ELF-1 (cell line): ENCODE data around the gene TDRD5.
A peak's percentile ranks its signal among the peaks of the same experiment; 100 is the strongest.

ENCODE experiments used
- DNase-seq: peaks from one replicate; pipeline ENCODE4 v3.0.0-alpha.2; 2016; ENCODE audit warnings: low read depth, low spot score

TDRD5 gene

GRCh38 chr1:179591592-179592580, at the start of gene TDRD5:
TSS of gene TDRD5 (plus strand) at chr1:179591832. CDS start at chr1:179592616, 784 bp downstream.
- peak; percentile 76 for DNase-seq

- DNase-seq: no peak
Observed at GRCh38 chr1:179545321-179545720, 46.3 kb upstream of the TDRD5 start.

- DNase-seq: no peak
Observed at GRCh38 chr1:179547021-179547535, 44.6 kb upstream of the TDRD5 start.

- no peak for DNase-seq
Observed at GRCh38 chr1:179548666-179549367, 42.8 kb upstream of the TDRD5 start.

- DNase-seq: no peak
Observed at GRCh38 chr1:179549368-179549700, 42.3 kb upstream of the TDRD5 start.

GRCh38 chr1:179550746-179551682, 40.6 kb upstream of the TDRD5 start:
- peak; percentile 30 for DNase-seq

- DNase-seq: no peak
Observed at GRCh38 chr1:179554427-179554826, 37.2 kb upstream of the TDRD5 start.

GRCh38 chr1:179558078-179558477, 33.6 kb upstream of the TDRD5 start:
- DNase-seq: no peak

GRCh38 chr1:179575497-179576314, 15.9 kb upstream of the TDRD5 start, which contains the start of gene NPHS2:
TSS of gene NPHS2 (minus strand) at chr1:179575948. CDS start at chr1:179575864, 84 bp downstream.
- no peak for DNase-seq

GRCh38 chr1:179576509-179576908, 15.1 kb upstream of the TDRD5 start:
- no peak for DNase-seq

- no peak for DNase-seq
Observed at GRCh38 chr1:179583771-179584320, 7.8 kb upstream of the TDRD5 start.

- DNase-seq: peak; percentile 91
Observed at GRCh38 chr1:179586107-179586823, 5.4 kb upstream of the TDRD5 start.

- no peak for DNase-seq
Observed at GRCh38 chr1:179587336-179587735, 4.3 kb upstream of the TDRD5 start.

- no peak for DNase-seq
Observed at GRCh38 chr1:179588425-179589024, 3.1 kb upstream of the TDRD5 start.

GRCh38 chr1:179589509-179589908, 2.1 kb upstream of the TDRD5 start:
- DNase-seq: no peak

- DNase-seq: no peak
Observed at GRCh38 chr1:179590671-179591070, 961 bp upstream of the TDRD5 start.

- no peak for DNase-seq
Observed at GRCh38 chr1:179591253-179591591, 410 bp upstream of the TDRD5 start.

GRCh38 chr1:179598631-179599030, 7.0 kb downstream of the TDRD5 start:
- no peak for DNase-seq

- DNase-seq: no peak
Observed at GRCh38 chr1:179599623-179600249, 8.1 kb downstream of the TDRD5 start.
